Esophagus squamous epithelium (tissue), 5 donors: ENCODE measurements around the gene SPRR4. TPM values are rescaled to one million over a fixed set of nuclear protein-coding genes. Genes with fewer than 3 reads are reported as not detected.

ENCODE experiments used
- DNase-seq: peaks from one replicate; lab custom pipeline; 2025; lab: John Stamatoyannopoulos, UW
- H3K27ac ChIP-seq, 4 donors: fragments of 200-600 bp; sonication (generic); one replicate each; pipeline ENCODE4 v1.5.1; 2016 to 2019; ENCODE audit warnings: mild to moderate bottlenecking in 1 of 4
- H3K27me3 ChIP-seq, 4 donors: fragments of 200-600 bp; sonication (generic); 1 replicate in 3 of 4; 2 replicates in 1 of 4; pipeline versions ENCODE4 v1.5.1 to v1.6.0; 2017 to 2021; ENCODE audit warnings: antibody characterized with exemption in 1 of 4
- H3K36me3 ChIP-seq, 3 donors: fragments of 200-600 bp; sonication (generic); one replicate each; pipeline ENCODE4 v1.5.1; 2016 to 2019
- H3K4me1 ChIP-seq, 3 donors: fragments of 200-600 bp; sonication (generic); one replicate each; pipeline ENCODE4 v1.5.1; 2017 to 2019
- H3K4me3 ChIP-seq, 4 donors: fragments of 200-600 bp; sonication (generic); 1 replicate in 3 of 4; 2 replicates in 1 of 4; pipeline ENCODE4 v1.5.1; 2016 to 2019; ENCODE audit warnings: mild to moderate bottlenecking in 2 of 4, moderate library complexity in 1 of 4
- H3K9me3 ChIP-seq, 3 donors: fragments of 200-600 bp; sonication (generic); one replicate each; pipeline ENCODE4 v1.5.1; 2016 to 2019
- POLR2A ChIP-seq, 4 donors: fragments of 450-650 bp; IDR thresholded peaks; one replicate each; pipeline ENCODE4 v1.6.1; 2017; ENCODE audit warnings: antibody characterized with exemption in 4 of 4, mild to moderate bottlenecking in 4 of 4, moderate library complexity in 3 of 4
- WGBS, 2 donors: methylation state at CpG; one replicate each; pipeline ENCODE4 v1.1.5; 2018; 5-methylcytosine and 5-hydroxymethylcytosine counted together
- intact Hi-C: fragments of 100-400 bp; cut with DNase I; formaldehyde crosslinking; loops from one replicate; pipeline ENCODE4 v1.15.0; 2022
- total RNA-seq, 4 donors: library from RNA; depleted of rRNA; stranded (reverse); fragments of >200 nt; gene quantifications; one replicate each; pipeline ENCODE4 v1.1.0, GENCODE V29; 2016
- TF ChIP-seq, protein P1 (sequence below), 6 experiments: fragments of 450-650 bp in 4 of 6; fragments of 200-600 bp in 2 of 6; sonication (generic) in 2 of 6; IDR thresholded peaks; one replicate each; pipeline ENCODE4 v1.5.1; 2016 to 2019; ENCODE audit warnings: antibody characterized with exemption in 6 of 6, mild to moderate bottlenecking in 4 of 6, moderate library complexity in 4 of 6
- donor health status: DM: yes; HTN: yes; CAD: no.

Gene SPRR4
- total RNA-seq, 4 donors from 2014 or later: 0.64 to 6.4 (median 1.3) TPM; not detected in 1

GRCh38 chr1:152959273-152959672, 11.2 kb upstream of the SPRR4 start:
- Histone ChIP-seq H3K4me3 (no peak overlapping the region), H3K27me3 (no peaks in the 10 kb centered on the region), H3K9me3 (no peaks in the 10 kb centered on the region), H3K27ac (no peak overlapping the region), H3K36me3 (no peaks in the 10 kb centered on the region), H3K4me1 (peaks cover 0 to 7% (median 0%) of the 10 kb centered on the region in 3 donors)
- no peak for TF ChIP-seq POLR2A (IDR thresholded peaks at IDR 0.05)
- TF ChIP-seq, protein P1, sequence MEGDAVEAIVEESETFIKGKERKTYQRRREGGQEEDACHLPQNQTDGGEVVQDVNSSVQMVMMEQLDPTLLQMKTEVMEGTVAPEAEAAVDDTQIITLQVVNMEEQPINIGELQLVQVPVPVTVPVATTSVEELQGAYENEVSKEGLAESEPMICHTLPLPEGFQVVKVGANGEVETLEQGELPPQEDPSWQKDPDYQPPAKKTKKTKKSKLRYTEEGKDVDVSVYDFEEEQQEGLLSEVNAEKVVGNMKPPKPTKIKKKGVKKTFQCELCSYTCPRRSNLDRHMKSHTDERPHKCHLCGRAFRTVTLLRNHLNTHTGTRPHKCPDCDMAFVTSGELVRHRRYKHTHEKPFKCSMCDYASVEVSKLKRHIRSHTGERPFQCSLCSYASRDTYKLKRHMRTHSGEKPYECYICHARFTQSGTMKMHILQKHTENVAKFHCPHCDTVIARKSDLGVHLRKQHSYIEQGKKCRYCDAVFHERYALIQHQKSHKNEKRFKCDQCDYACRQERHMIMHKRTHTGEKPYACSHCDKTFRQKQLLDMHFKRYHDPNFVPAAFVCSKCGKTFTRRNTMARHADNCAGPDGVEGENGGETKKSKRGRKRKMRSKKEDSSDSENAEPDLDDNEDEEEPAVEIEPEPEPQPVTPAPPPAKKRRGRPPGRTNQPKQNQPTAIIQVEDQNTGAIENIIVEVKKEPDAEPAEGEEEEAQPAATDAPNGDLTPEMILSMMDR (IDR thresholded peaks at IDR 0.05): no peak
- WGBS, 2 donors: 59 to 92% methylated on average over 3 of the region's 3 CpGs
- DNase-seq: no peak
- intact Hi-C loops: no loop called here

DNA sequence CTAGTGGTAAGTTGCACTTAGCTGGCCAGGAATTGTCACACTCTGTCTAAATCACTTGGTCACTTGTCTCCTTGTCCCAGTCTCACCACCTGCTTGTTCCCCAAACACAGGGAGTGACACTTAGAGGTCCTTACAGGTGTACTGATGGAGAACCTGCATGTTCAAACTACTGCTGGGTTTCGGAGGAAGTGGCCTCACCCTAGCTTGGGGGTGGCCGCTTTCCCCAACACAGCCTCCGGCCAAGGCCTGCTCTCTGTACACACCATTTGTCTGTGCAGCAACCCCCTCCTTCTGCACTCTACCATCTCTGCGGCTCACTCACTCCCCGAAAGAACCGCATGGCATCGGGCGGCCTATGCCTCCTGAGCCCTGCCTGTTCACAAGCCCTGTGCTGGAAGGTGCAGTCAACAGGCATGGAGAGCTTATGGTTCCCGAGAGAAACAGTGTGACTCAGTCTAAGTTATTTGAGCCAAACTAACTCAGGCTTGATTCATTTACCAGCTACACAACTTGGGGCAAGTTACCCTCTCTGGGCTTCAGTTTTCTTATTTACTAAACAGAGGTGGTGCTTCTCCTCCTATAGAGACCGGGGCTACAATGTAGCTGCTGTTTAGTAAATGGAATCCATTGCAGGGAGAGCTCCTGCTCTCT, 10.5 kb upstream of the SPRR4 start:
- DNase-seq: no peak
- intact Hi-C loops: no loop called here
- Histone ChIP-seq H3K4me1 (peaks cover 0 to 2% (median 0%) of the 10 kb centered on the region in 3 donors), H3K36me3 (no peaks in the 10 kb centered on the region), H3K27ac (peak overlapping the region in 2 of 4 donors; percentile 9 to 10), H3K27me3 (no peaks in the 10 kb centered on the region), H3K4me3 (no peak overlapping the region), H3K9me3 (no peaks in the 10 kb centered on the region)
- WGBS, 2 donors: 81 to 87% methylated on average over 3 to 10 of the region's 10 CpGs
- TF ChIP-seq POLR2A (IDR thresholded peaks at IDR 0.05): no peak
- TF ChIP-seq, protein P1 (IDR thresholded peaks at IDR 0.05): no peak

DNA sequence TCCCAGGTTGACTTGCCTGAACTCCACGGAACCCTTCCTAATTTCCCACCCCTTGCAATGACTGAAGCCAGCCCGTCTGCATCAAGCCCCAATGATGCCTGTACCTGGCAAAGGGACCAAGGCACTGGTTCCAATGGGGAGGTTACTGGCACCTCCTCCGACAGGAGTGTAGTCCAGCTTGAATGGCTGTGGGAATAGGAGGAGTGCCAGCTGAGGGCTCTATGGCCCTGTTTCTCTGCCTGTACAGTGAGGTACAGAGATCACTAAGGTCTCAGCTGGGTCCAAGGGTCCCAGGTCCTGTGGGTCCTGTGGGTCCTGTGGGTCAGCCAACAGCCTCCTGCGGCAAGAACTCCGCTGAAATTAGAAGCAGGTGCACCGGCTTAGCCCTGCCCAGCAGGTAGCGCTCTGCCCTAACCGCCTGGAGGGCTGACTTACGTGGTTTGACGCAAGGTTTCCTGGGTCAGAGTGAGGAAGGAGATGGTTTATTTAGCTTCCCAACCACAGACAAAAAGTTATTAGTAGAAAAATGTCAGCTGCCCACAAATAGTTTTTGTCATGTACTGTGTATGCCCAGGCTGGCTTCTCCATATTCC, 9.9 kb upstream of the SPRR4 start:
- H3K4me3 ChIP-seq: no peak overlapping the region
- H3K36me3 ChIP-seq: no peaks in the 10 kb centered on the region
- DNase-seq: no peak
- no peaks in the 10 kb centered on the region for H3K9me3 ChIP-seq
- H3K27me3 ChIP-seq: no peaks in the 10 kb centered on the region
- WGBS, 2 donors: 65 to 72% methylated on average over 7 to 10 of the region's 10 CpGs
- H3K27ac ChIP-seq: peak overlapping the region in 2 of 4 donors; percentile 9 to 10
- H3K4me1 ChIP-seq: no peaks in the 10 kb centered on the region
- TF ChIP-seq POLR2A (IDR thresholded peaks at IDR 0.05): no peak
- TF ChIP-seq, protein P1 (IDR thresholded peaks at IDR 0.05): no peak
- intact Hi-C loops: no loop called here

DNA sequence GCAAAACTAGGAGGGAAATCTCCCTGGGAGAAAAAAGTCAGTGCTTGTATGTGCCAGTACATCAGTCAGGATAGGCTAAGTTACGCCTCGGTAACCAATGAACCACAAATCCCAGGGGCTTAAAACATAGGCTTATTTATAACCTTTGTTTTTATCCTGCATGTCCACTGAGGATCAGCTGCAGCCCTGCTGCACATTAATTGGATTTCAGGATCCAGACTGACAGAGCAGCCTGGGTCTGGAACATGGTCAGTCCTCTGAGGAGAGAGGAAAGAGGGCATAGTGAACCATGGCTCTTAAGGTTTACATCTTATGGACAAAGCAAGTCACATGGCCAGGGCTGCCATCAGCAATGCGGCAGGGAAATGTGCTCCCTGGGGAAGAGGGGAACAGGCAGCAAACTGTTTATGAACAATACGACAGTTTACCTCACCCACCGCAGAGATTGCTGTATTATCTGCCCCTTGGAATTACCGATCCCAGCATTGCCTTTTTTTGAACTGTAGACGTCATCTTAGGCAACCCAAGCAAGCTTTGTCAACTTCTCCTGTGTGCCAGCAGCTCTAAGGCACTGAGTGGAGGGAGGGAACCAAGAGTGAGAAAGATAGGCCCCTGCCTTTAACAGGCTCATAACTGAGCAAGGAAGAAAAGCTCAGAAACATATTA, 9.1 kb upstream of the SPRR4 start:
- H3K4me1 ChIP-seq: no peaks in the 10 kb centered on the region
- no peak overlapping the region for H3K27ac ChIP-seq
- no peaks in the 10 kb centered on the region for H3K36me3 ChIP-seq
- no peaks in the 10 kb centered on the region for H3K9me3 ChIP-seq
- intact Hi-C loops: no loop called here
- no peak overlapping the region for H3K4me3 ChIP-seq
- TF ChIP-seq POLR2A (IDR thresholded peaks at IDR 0.05): no peak
- TF ChIP-seq, protein P1 (IDR thresholded peaks at IDR 0.05): no peak
- no peaks in the 10 kb centered on the region for H3K27me3 ChIP-seq
- WGBS, 2 donors: 81 to 85% methylated on average over 7 of the region's 7 CpGs
- no peak for DNase-seq

DNA sequence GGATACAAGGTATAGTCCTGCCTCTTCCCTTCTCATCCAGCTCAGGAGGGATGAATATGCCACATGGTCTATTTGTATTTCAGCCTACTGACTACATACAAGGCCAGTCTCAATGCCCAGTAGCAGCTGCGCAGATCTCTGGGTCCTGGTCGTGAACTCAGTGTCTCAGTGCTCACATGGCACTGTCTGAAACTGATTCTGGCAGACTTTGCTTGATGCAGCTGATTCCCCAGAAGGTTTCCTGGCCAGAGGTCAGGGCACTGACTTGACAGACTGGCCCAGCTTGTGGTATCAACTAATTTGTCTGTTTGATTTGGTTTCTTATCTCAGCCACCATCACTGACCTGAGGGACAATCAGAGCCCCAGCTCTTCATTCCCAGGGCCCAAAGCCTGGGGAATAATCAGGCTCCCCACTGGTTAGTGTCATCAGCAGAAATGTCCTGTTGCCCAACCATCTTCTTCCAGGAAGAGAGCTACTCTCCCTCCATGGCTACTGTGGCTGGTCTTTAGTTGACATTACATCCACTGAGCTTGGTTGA, 7.5 kb upstream of the SPRR4 start:
- intact Hi-C loops: no loop called here
- Histone ChIP-seq H3K4me1 (peaks cover 0 to 14% (median 6%) of the 10 kb centered on the region in 3 donors), H3K4me3 (no peak overlapping the region), H3K36me3 (no peaks in the 10 kb centered on the region), H3K27me3 (no peaks in the 10 kb centered on the region), H3K9me3 (no peaks in the 10 kb centered on the region), H3K27ac (no peak overlapping the region)
- DNase-seq: no peak
- TF ChIP-seq, protein P1 (IDR thresholded peaks at IDR 0.05): no peak
- no peak for TF ChIP-seq POLR2A (IDR thresholded peaks at IDR 0.05)
- 93% methylated on average over 2 of the region's 2 CpGs; no CpG with 5 or more reads in 1 of the 2 donors for WGBS, 2 donors
